Natural killer cell (primary cell): ENCODE measurements around the gene CCDC97. TPM values are rescaled to one million over a fixed set of nuclear protein-coding genes. Genes with fewer than 3 reads are reported as not detected.

Experiments used
- ATAC-seq, 3 donors: fragments of 150-1000 bp in 2 of 3; fragments of 200-7000 bp in 1 of 3; cut with Tn5 transposase; 1 replicate in 1 of 3; 2 replicates in 2 of 3; pipeline ENCODE4 v1.10.0; 2021; ENCODE audit warnings: mild to moderate bottlenecking in 2 of 3, moderate library complexity in 2 of 3
- DNase-seq, 2 donors: peaks; one replicate each; pipeline versions ENCODE4 v3.0.0 to v3.0.0-alpha.2; 2013 to 2021; ENCODE audit warnings: mixed read lengths in 1 of 2
- H3K27ac ChIP-seq: one replicate; pipeline ENCODE4 v1.5.1; 2013; ENCODE audit warnings: mild to moderate bottlenecking, low read length
- H3K27me3 ChIP-seq: one replicate; pipeline ENCODE4 v1.6.1; 2013; ENCODE audit warnings: low read length; ENCODE audit not compliant: control insufficient read depth, insufficient read depth
- H3K36me3 ChIP-seq: one replicate; pipeline ENCODE4 v1.6.1; 2013; ENCODE audit warnings: low read length; ENCODE audit not compliant: control insufficient read depth, insufficient read depth
- H3K4me1 ChIP-seq: one replicate; pipeline ENCODE4 v1.6.1; 2013; ENCODE audit warnings: low read length; ENCODE audit not compliant: control insufficient read depth, insufficient read depth
- H3K4me3 ChIP-seq: one replicate; pipeline ENCODE4 v1.5.1; 2013; ENCODE audit warnings: low read length
- H3K9me3 ChIP-seq: one replicate; pipeline ENCODE4 v1.6.1; 2013; ENCODE audit warnings: low read length; ENCODE audit not compliant: control insufficient read depth, insufficient read depth
- H3K27ac Mint-ChIP-seq, 2 donors: one replicate each; pipeline ENCODE4 v1.8.0; 2022; ENCODE audit warnings: mild to moderate bottlenecking in 2 of 2, mixed read lengths in 2 of 2, moderate library complexity in 1 of 2
- H3K27me3 Mint-ChIP-seq, 2 donors: one replicate each; pipeline ENCODE4 v1.8.0; 2022; ENCODE audit warnings: low read depth in 2 of 2, mixed read lengths in 2 of 2
- H3K36me3 Mint-ChIP-seq: one replicate; pipeline ENCODE4 v1.8.0; 2022; ENCODE audit warnings: mixed read lengths
- H3K4me1 Mint-ChIP-seq, 2 donors: one replicate each; pipeline ENCODE4 v1.8.0; 2022; ENCODE audit warnings: mixed read lengths in 2 of 2
- H3K4me3 Mint-ChIP-seq: one replicate; pipeline ENCODE4 v1.8.0; 2022; ENCODE audit warnings: mild to moderate bottlenecking, moderate library complexity, mixed read lengths
- H3K9me3 Mint-ChIP-seq, 2 donors: one replicate each; pipeline ENCODE4 v1.8.0; 2022; ENCODE audit warnings: mixed read lengths in 2 of 2
- CTCF ChIP-seq: fragments of 200-600 bp; IDR thresholded peaks from one replicate; pipeline ENCODE4 v1.8.0; 2022; ENCODE audit warnings: antibody characterized with exemption
- WGBS: methylation state at CpG from one replicate; pipeline ENCODE4 v1.1.7; 2013; ENCODE audit warnings: missing lambda C conversion rate; ENCODE audit not compliant: insufficient coverage; 5-methylcytosine and 5-hydroxymethylcytosine counted together
- intact Hi-C: fragments of 100-400 bp; cut with micrococcal nuclease; formaldehyde crosslinking; loops from one replicate; pipeline ENCODE4 v1.14.2; 2022
- total RNA-seq, 4 donors: library from RNA; stranded (reverse); fragments of 120-200 nt in 1 of 4; gene quantifications; one replicate each; pipeline versions ENCODE4 v1.2.3 to v1.2.4, GENCODE V29; 2013 to 2022

The CCDC97 gene
- total RNA-seq, 3 donors from 2014 or later (not counting 1 experiment from before 2014, with no cell fraction given), result 41.1 to 44.3 (median 44.0) TPM

- Mint-ChIP-seq H3K27ac (peak overlapping the region; percentile 90 to 96), H3K4me3 (peak overlapping the region; percentile 93), H3K27me3 (peaks cover 0 to 2% of the 10 kb centered on the region in 2 donors), H3K36me3 (peaks cover 7% of the 10 kb centered on the region), H3K4me1 (peaks cover 54 to 66% of the 10 kb centered on the region in 2 donors), H3K9me3 (no peaks in the 10 kb centered on the region)
- peaks cover 12% of the 10 kb centered on the region for H3K36me3 ChIP-seq
- TF ChIP-seq CTCF, result no peak
- peak; percentile 92 to 94 for DNase-seq
- ATAC-seq, result peak; percentile 56 to 76 (median 67)
- under 1% methylated on average over 58 of the region's 58 CpGs for WGBS
- H3K27ac ChIP-seq, result peak overlapping the region; percentile 90
- no peaks in the 10 kb centered on the region for H3K27me3 ChIP-seq
- H3K4me1 ChIP-seq, result peaks cover 65% of the 10 kb centered on the region
- no peaks in the 10 kb centered on the region for H3K9me3 ChIP-seq
- intact Hi-C loops, result loop anchor here (1.0 to 5.0 kb wide), 4 partner anchors 23 to 88 kb away; partner anchors contain the start of genes BCKDHA and EXOSC5
- H3K4me3 ChIP-seq, result peak overlapping the region; percentile 90
These were observed 41.6 kb downstream of the CCDC97 start for GRCh38 chr19:41351339-41352245.

- DNase-seq (no peak), ATAC-seq (no peak)
- H3K36me3 ChIP-seq, result peaks cover 7% of the 10 kb centered on the region
- intact Hi-C loops, result loop anchor here (1.0 to 5.0 kb wide), 2 partner anchors 45 to 89 kb away; no protein-coding TSS in a partner anchor
- no peaks in the 10 kb centered on the region for H3K9me3 Mint-ChIP-seq
- peaks cover 67% of the 10 kb centered on the region for H3K4me1 ChIP-seq
- H3K27ac ChIP-seq, result peak overlapping the region; percentile 90
- no peak for TF ChIP-seq CTCF
- H3K4me3 Mint-ChIP-seq, result peak overlapping the region; percentile 93
- H3K36me3 Mint-ChIP-seq, result peaks cover 7% of the 10 kb centered on the region
- no peaks in the 10 kb centered on the region for H3K9me3 ChIP-seq
- H3K4me1 Mint-ChIP-seq, result peaks cover 56 to 71% of the 10 kb centered on the region in 2 donors
- H3K27me3 Mint-ChIP-seq, result peaks cover 0 to 2% of the 10 kb centered on the region in 2 donors
- H3K27me3 ChIP-seq, result no peaks in the 10 kb centered on the region
- peak overlapping the region; percentile 90 for H3K4me3 ChIP-seq
- H3K27ac Mint-ChIP-seq, result peak overlapping the region; percentile 90 to 96
- WGBS, result 0% methylated on average over 10 of the region's 12 CpGs
These were observed 42.3 kb downstream of the CCDC97 start for GRCh38 chr19:41352279-41352608.

- ATAC-seq, result peak; percentile 6 to 15 (median 9)
- Mint-ChIP-seq H3K27me3 (peaks cover 0 to 2% of the 10 kb centered on the region in 2 donors), H3K4me1 (peaks cover 57 to 77% of the 10 kb centered on the region in 2 donors), H3K36me3 (peaks cover 7% of the 10 kb centered on the region), H3K9me3 (no peaks in the 10 kb centered on the region), H3K4me3 (peak overlapping the region; percentile 93), H3K27ac (peak overlapping the region; percentile 90 to 96)
- H3K27ac ChIP-seq, result peak overlapping the region; percentile 90
- H3K9me3 ChIP-seq, result no peaks in the 10 kb centered on the region
- peak overlapping the region; percentile 90 for H3K4me3 ChIP-seq
- peak; percentile 66 for TF ChIP-seq CTCF
- H3K36me3 ChIP-seq, result peaks cover 4% of the 10 kb centered on the region
- DNase-seq, result peak; percentile 81 to 85
- WGBS, result under 1% methylated on average over 71 of the region's 71 CpGs
- peaks cover 66% of the 10 kb centered on the region for H3K4me1 ChIP-seq
- no peaks in the 10 kb centered on the region for H3K27me3 ChIP-seq
- intact Hi-C loops, result loop anchor here (1.0 to 5.0 kb wide), 2 partner anchors 46 to 90 kb away; no protein-coding TSS in a partner anchor
These were observed 42.9 kb downstream of the CCDC97 start for GRCh38 chr19:41352609-41353465.
